Limb (tissue), 2 donors: ENCODE measurements around the gene APOBEC4.
"Not testable (repeated sequence)": the region's sequence is repeated elsewhere in the genome, so short reads cannot be mapped to it uniquely, and the experiment has no call there.

Source experiments
- DNase-seq, 2 donors: peaks; one replicate each; pipeline ENCODE4 v3.0.0-alpha.2; 2016; ENCODE audit errors: extremely low spot score in 2 of 2

The APOBEC4 gene

GRCh38 chr1:183634429-183635065, 18.6 kb downstream of the APOBEC4 start:
- DNase-seq: no peak

GRCh38 chr1:183633676-183634343, 19.3 kb downstream of the APOBEC4 start:
- DNase-seq: peak in 1 of 2 donors; percentile 62

- DNase-seq: no peak
Measured at GRCh38 chr1:183632964-183633363, 20.2 kb downstream of the APOBEC4 start.

GRCh38 chr1:183632114-183632513, 21.0 kb downstream of the APOBEC4 start:
- no peak for DNase-seq

GRCh38 chr1:183630748-183631147, 22.4 kb downstream of the APOBEC4 start:
- DNase-seq: no peak

GRCh38 chr1:183628537-183628936, 24.6 kb downstream of the APOBEC4 start:
- DNase-seq: no peak

GRCh38 chr1:183626236-183626635, 26.9 kb downstream of the APOBEC4 start:
- not testable (repeated sequence) for DNase-seq

- peak; percentile 67 to 73 for DNase-seq
Measured at GRCh38 chr1:183622884-183623785, 30.0 kb downstream of the APOBEC4 start.

GRCh38 chr1:183622013-183622412, 31.1 kb downstream of the APOBEC4 start:
- DNase-seq: no peak

- no peak for DNase-seq
Measured at GRCh38 chr1:183620311-183620710, 32.8 kb downstream of the APOBEC4 start.

- no peak for DNase-seq
Measured at GRCh38 chr1:183619781-183620180, 33.3 kb downstream of the APOBEC4 start.

GRCh38 chr1:183618202-183618601, 34.9 kb downstream of the APOBEC4 start:
- DNase-seq: not testable (repeated sequence)

GRCh38 chr1:183612975-183613374, 40.1 kb downstream of the APOBEC4 start:
- DNase-seq: not testable (repeated sequence)

- DNase-seq: no peak
Measured at GRCh38 chr1:183612407-183612806, 40.7 kb downstream of the APOBEC4 start.

GRCh38 chr1:183611021-183611420, 42.1 kb downstream of the APOBEC4 start:
- DNase-seq: no peak

- no peak for DNase-seq
Measured at GRCh38 chr1:183609759-183610452, 43.2 kb downstream of the APOBEC4 start.

- DNase-seq: no peak
Measured at GRCh38 chr1:183609313-183609712, 43.8 kb downstream of the APOBEC4 start.

GRCh38 chr1:183607322-183607980, 45.7 kb downstream of the APOBEC4 start:
- no peak for DNase-seq

- DNase-seq: no peak
Measured at GRCh38 chr1:183605904-183606303, 47.2 kb downstream of the APOBEC4 start.

- no peak for DNase-seq
Measured at GRCh38 chr1:183604815-183605214, 48.3 kb downstream of the APOBEC4 start.
